ENCODE data around the gene OLFM1. TPM values are rescaled to one million over a fixed set of nuclear protein-coding genes. Genes with fewer than 3 reads are reported as not detected.
A peak's percentile ranks its signal among the peaks of the same experiment; 100 is the strongest.

Gene OLFM1
- total RNA-seq, 1 donor: 0.81 TPM

GRCh38 chr9:135073081-135073740 is 14.3 kb upstream of the OLFM1 start:
- H3K4me3 ChIP-seq (ENCODE audit: low read depth, low read length): no peak overlapping the region
- TF ChIP-seq CTCF (IDR thresholded peaks at IDR 0.05; ENCODE audit: insufficient read depth, low read length): no peak
- DNase-seq (ENCODE audit: low read depth): no peak

DNA sequence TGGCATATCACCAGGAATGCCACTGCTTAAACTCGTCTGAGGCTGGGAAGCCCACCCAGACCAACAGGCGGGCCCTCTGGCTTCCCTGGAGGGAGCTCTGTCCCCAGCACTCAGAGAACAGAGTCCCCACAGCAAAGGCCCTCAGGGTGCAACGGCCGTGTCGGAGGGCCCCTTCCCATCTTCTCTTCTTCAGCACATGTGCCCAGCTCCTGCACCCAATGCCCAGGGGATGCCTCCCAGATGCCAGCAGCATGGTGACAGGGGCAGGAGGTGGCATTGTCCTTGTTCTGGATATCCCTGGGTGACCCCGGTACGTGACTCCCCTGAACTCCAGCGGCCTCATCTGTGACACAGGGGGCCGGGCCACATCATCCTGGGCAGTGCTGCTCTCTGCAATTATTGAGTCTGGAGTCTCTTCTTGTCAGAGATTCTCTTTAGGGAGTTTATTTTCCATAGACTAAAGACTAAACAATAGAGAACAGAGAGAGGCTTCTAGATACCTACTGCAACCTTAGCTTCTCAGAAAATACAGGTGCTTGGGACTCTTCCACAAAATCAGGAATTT is 13.6 kb upstream of the OLFM1 start:
- H3K4me3 ChIP-seq (ENCODE audit: low read depth, low read length): no peak overlapping the region
- no peak for TF ChIP-seq CTCF (IDR thresholded peaks at IDR 0.05; ENCODE audit: insufficient read depth, low read length)
- no peak for DNase-seq (ENCODE audit: low read depth)

DNA sequence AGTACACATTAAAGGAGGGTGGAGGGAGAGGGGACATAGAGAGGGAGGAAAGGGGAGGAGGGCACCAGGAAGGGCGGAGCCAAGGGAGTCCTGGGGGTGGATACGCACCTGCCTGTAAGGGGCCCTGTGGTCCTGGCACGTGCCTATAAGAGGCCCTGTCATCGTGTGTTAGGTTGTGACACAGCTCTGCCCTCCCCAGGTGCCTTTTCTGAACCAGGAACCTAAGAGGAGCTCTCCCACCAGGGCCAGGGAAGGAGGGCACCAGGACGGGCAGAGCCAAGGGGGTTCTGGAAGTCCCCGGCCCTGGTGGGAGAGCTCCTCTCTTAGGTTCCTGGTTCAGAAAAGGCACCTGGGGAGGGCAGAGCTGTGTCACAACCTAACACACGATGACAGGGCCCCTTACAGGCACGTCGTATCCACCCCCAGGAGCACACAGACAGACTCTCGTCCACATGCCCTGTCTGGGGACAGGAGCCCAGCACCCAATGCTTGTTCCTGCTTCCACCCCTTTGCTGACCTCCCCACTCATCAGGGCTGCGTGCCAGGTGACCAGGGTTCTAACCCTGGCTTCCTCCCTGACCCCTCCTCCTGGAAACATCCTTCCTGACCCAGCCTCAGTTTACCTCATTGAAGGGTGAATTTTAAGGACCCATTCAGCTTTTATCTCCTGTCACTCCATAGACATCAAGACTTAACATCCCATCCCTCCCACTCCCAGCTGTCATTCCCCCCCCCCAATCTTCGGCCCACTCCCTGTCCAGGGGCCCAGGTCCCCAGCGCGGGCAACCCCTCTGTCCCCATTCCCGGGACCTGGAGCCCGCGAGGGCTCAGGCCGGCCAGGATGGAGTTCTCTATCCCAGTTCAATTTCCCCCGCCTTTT is 12.9 kb upstream of the OLFM1 start:
- no peak for TF ChIP-seq CTCF (IDR thresholded peaks at IDR 0.05; ENCODE audit: insufficient read depth, low read length)
- H3K4me3 ChIP-seq (ENCODE audit: low read depth, low read length): no peak overlapping the region
- DNase-seq (ENCODE audit: low read depth): no peak

DNA sequence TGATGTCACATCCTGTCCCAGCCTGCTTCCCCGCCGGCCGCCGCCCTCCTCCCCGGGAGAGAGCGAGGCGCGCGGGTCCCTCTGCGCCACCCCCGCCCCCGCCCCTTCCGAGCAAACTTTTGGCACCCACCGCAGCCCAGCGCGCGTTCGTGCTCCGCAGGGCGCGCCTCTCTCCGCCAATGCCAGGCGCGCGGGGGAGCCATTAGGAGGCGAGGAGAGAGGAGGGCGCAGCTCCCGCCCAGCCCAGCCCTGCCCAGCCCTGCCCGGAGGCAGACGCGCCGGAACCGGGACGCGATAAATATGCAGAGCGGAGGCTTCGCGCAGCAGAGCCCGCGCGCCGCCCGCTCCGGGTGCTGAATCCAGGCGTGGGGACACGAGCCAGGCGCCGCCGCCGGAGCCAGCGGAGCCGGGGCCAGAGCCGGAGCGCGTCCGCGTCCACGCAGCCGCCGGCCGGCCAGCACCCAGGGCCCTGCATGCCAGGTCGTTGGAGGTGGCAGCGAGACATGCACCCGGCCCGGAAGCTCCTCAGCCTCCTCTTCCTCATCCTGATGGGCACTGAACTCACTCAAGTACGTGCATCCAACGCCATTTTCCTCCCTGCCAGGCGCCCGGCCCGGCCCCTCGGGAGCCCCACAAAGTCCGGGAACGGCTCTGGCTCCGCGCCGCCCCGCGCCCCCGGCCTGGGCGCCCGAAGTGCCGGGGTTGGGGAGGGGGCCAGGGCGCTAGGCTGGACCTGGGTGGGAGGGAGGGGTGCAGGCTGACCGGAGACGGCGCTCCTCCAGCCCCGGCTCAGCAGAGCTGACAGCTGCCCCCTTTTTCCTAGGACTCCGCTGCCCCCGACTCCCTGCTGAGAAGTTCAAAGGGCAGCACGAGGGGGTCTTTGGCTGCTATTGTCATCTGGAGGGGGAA is 12.0 kb upstream of the OLFM1 start:
- peak; percentile 2 for DNase-seq (ENCODE audit: low read depth)
- TF ChIP-seq CTCF (IDR thresholded peaks at IDR 0.05; ENCODE audit: insufficient read depth, low read length): no peak
- H3K4me3 ChIP-seq (ENCODE audit: low read depth, low read length): peak overlapping the region; percentile 35

GRCh38 chr9:135076143-135076875 is 11.2 kb upstream of the OLFM1 start:
- no peak for DNase-seq (ENCODE audit: low read depth)
- no peak overlapping the region for H3K4me3 ChIP-seq (ENCODE audit: low read depth, low read length)
- no peak for TF ChIP-seq CTCF (IDR thresholded peaks at IDR 0.05; ENCODE audit: insufficient read depth, low read length)
